Panc1 (cell line): Measurements from ENCODE around the gene PTX4.
"Not testable (repeated sequence)": the region's sequence is repeated elsewhere in the genome, so short reads cannot be mapped to it uniquely, and the experiment has no call there.

Source experiments
- CTCF ChIP-seq: fragments of 450-650 bp; IDR thresholded peaks from 2 replicates; pipeline ENCODE4 v1.5.1; 2017; ENCODE audit warnings: mild to moderate bottlenecking
- POLR2AphosphoS5 ChIP-seq: IDR thresholded peaks from 2 replicates; pipeline ENCODE4 v1.6.1; 2012; ENCODE audit warnings: mild to moderate bottlenecking, low read depth, low read length, moderate library complexity
- TF ChIP-seq, protein P1 (sequence below), 2 experiments: IDR thresholded peaks; 2 replicates each; pipeline ENCODE4 v1.6.1; 2011 to 2012; ENCODE audit warnings: low read depth in 2 of 2, control low read depth in 1 of 2, low read length in 1 of 2, mild to moderate bottlenecking in 1 of 2, moderate library complexity in 1 of 2; ENCODE audit not compliant: insufficient read depth in 1 of 2

GRCh38 chr16:1439699-1440074 is 49.1 kb downstream of the PTX4 start:
- not testable (repeated sequence) for TF ChIP-seq CTCF, POLR2AphosphoS5
- TF ChIP-seq, protein P1, sequence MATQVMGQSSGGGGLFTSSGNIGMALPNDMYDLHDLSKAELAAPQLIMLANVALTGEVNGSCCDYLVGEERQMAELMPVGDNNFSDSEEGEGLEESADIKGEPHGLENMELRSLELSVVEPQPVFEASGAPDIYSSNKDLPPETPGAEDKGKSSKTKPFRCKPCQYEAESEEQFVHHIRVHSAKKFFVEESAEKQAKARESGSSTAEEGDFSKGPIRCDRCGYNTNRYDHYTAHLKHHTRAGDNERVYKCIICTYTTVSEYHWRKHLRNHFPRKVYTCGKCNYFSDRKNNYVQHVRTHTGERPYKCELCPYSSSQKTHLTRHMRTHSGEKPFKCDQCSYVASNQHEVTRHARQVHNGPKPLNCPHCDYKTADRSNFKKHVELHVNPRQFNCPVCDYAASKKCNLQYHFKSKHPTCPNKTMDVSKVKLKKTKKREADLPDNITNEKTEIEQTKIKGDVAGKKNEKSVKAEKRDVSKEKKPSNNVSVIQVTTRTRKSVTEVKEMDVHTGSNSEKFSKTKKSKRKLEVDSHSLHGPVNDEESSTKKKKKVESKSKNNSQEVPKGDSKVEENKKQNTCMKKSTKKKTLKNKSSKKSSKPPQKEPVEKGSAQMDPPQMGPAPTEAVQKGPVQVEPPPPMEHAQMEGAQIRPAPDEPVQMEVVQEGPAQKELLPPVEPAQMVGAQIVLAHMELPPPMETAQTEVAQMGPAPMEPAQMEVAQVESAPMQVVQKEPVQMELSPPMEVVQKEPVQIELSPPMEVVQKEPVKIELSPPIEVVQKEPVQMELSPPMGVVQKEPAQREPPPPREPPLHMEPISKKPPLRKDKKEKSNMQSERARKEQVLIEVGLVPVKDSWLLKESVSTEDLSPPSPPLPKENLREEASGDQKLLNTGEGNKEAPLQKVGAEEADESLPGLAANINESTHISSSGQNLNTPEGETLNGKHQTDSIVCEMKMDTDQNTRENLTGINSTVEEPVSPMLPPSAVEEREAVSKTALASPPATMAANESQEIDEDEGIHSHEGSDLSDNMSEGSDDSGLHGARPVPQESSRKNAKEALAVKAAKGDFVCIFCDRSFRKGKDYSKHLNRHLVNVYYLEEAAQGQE (IDR thresholded peaks at IDR 0.05; ENCODE audit: insufficient read depth in 1 of 2, low read depth in 2 of 2, low read length in 1 of 2): not testable (repeated sequence)
